Ovary (tissue), 3 donors: ENCODE results near the gene IL1RAPL1.

Source experiments
- CTCF ChIP-seq, 3 donors: fragments of 450-650 bp in 2 of 3; fragments of 200-600 bp in 1 of 3; IDR thresholded peaks; one replicate each; pipeline versions ENCODE4 v1.5.1 to v1.8.0; 2016 to 2022; ENCODE audit warnings: antibody characterized with exemption in 3 of 3, mild to moderate bottlenecking in 1 of 3
- EP300 ChIP-seq: sonication (generic); formaldehyde crosslinking; IDR thresholded peaks from one replicate; pipeline ENCODE4 v1.6.1; 2017; ENCODE audit warnings: antibody characterized with exemption
- POLR2A ChIP-seq: fragments of 450-650 bp; IDR thresholded peaks from one replicate; pipeline ENCODE4 v1.6.1; 2017; ENCODE audit warnings: antibody characterized with exemption, mild to moderate bottlenecking, moderate library complexity
- donor health status: DM: no; HTN: no; CAD: no.

- TF ChIP-seq POLR2A (no peak), EP300 (no peak), CTCF (IDR thresholded peaks at IDR 0.05) (no peak)
Measured at GRCh38 chrX:29241809-29242208, 654.6 kb downstream of the IL1RAPL1 start.
